Cardiac muscle cell (in vitro differentiated cells and primary cell): ENCODE results near the gene MYO1E. TPM values are rescaled to one million over a fixed set of nuclear protein-coding genes. Genes with fewer than 3 reads are reported as not detected.
A peak's percentile ranks its signal among the peaks of the same experiment; 100 is the strongest.

ENCODE experiments used
- DNase-seq, 2 donors: peaks; one replicate each; pipeline versions ENCODE4 v3.0.0 to v3.0.0-alpha.2; 2010 to 2017; ENCODE audit warnings: low read depth in 1 of 2, low spot score in 1 of 2
- H3K27ac ChIP-seq: fragments of 200-600 bp; sonication (generic); 2 replicates; pipeline ENCODE4 v1.5.1; 2016
- H3K27me3 ChIP-seq: fragments of 200-600 bp; sonication (generic); 2 replicates; pipeline ENCODE4 v1.6.0; 2016; ENCODE audit warnings: control low read depth
- H3K36me3 ChIP-seq: fragments of 200-600 bp; sonication (generic); 2 replicates; pipeline ENCODE4 v1.5.1; 2016; ENCODE audit warnings: control low read depth
- H3K4me1 ChIP-seq: fragments of 200-600 bp; sonication (generic); 2 replicates; pipeline ENCODE4 v1.8.1; 2017; ENCODE audit warnings: low read depth, mild to moderate bottlenecking, mixed run types
- H3K4me3 ChIP-seq: fragments of 200-600 bp; sonication (generic); 2 replicates; pipeline ENCODE4 v1.5.1; 2016; ENCODE audit warnings: mild to moderate bottlenecking
- H3K9me3 ChIP-seq: fragments of 200-600 bp; sonication (generic); 2 replicates; pipeline ENCODE4 v1.5.1; 2017; ENCODE audit warnings: low read depth, mild to moderate bottlenecking, control low read depth
- CTCF ChIP-seq: IDR thresholded peaks from 2 replicates; pipeline ENCODE4 v1.5.1; 2012; ENCODE audit warnings: low read depth, mild to moderate bottlenecking, low read length
- polyA plus RNA-seq: library from polyadenylated mRNA; unstranded; fragments of >200 nt; fragmentation: Nextera tagmentation; extraction: Ambion mirVana; gene quantifications from 2 replicates; pipeline ENCODE4 v1.2.1, GENCODE V29; 2016
- total RNA-seq: library from RNA; depleted of rRNA; stranded (reverse); fragments of >200 nt; gene quantifications from 2 replicates; pipeline ENCODE4 v1.2.3, GENCODE V29; 2016

MYO1E gene
- total and polyA plus RNA-seq, 2 experiments from 2014 or later, result 22.0 to 27.7 TPM

GRCh38 chr15:59334076-59334415, 38.6 kb downstream of the MYO1E start:
- no peaks in the 10 kb centered on the region for H3K36me3 ChIP-seq
- no peaks in the 10 kb centered on the region for H3K27me3 ChIP-seq
- H3K9me3 ChIP-seq, result no peaks in the 10 kb centered on the region
- H3K27ac ChIP-seq, result no peak overlapping the region
- DNase-seq, result no peak
- no peak overlapping the region for H3K4me3 ChIP-seq
- no peaks in the 10 kb centered on the region for H3K4me1 ChIP-seq
- no peak for TF ChIP-seq CTCF

- Histone ChIP-seq H3K4me1 (no peaks in the 10 kb centered on the region), H3K9me3 (no peaks in the 10 kb centered on the region), H3K27ac (no peak overlapping the region), H3K4me3 (no peak overlapping the region), H3K36me3 (no peaks in the 10 kb centered on the region), H3K27me3 (no peaks in the 10 kb centered on the region)
- no peak for DNase-seq
- no peak for TF ChIP-seq CTCF
Measured at GRCh38 chr15:59333401-59334075, 39.1 kb downstream of the MYO1E start.

GRCh38 chr15:59332009-59332408, 40.7 kb downstream of the MYO1E start:
- no peak for TF ChIP-seq CTCF
- no peaks in the 10 kb centered on the region for H3K36me3 ChIP-seq
- no peak overlapping the region for H3K27ac ChIP-seq
- no peaks in the 10 kb centered on the region for H3K4me1 ChIP-seq
- H3K4me3 ChIP-seq, result no peak overlapping the region
- DNase-seq, result no peak
- H3K27me3 ChIP-seq, result no peaks in the 10 kb centered on the region
- no peaks in the 10 kb centered on the region for H3K9me3 ChIP-seq

GRCh38 chr15:59330649-59331048, 42.0 kb downstream of the MYO1E start:
- no peaks in the 10 kb centered on the region for H3K4me1 ChIP-seq
- no peak for DNase-seq
- no peak overlapping the region for H3K27ac ChIP-seq
- TF ChIP-seq CTCF, result no peak
- no peaks in the 10 kb centered on the region for H3K9me3 ChIP-seq
- no peaks in the 10 kb centered on the region for H3K27me3 ChIP-seq
- H3K4me3 ChIP-seq, result no peak overlapping the region
- H3K36me3 ChIP-seq, result no peaks in the 10 kb centered on the region

- Histone ChIP-seq H3K36me3 (no peaks in the 10 kb centered on the region), H3K27me3 (no peaks in the 10 kb centered on the region), H3K4me1 (no peaks in the 10 kb centered on the region), H3K27ac (no peak overlapping the region), H3K4me3 (no peak overlapping the region), H3K9me3 (no peaks in the 10 kb centered on the region)
- no peak for TF ChIP-seq CTCF
- peak in 1 of 2 donors; percentile 91 for DNase-seq
Measured at GRCh38 chr15:59329570-59330350, 42.9 kb downstream of the MYO1E start.
